Activated naive CD8-positive, alpha-beta T cell treated with anti-CD3 and anti-CD28 coated beads for 36 hours (primary cell): Measurements from ENCODE around the gene ZNF160. TPM values are rescaled to one million over a fixed set of nuclear protein-coding genes. Genes with fewer than 3 reads are reported as not detected.
A peak's percentile ranks its signal among the peaks of the same experiment; 100 is the strongest.
"Not testable (repeated sequence)": the region's sequence is repeated elsewhere in the genome, so short reads cannot be mapped to it uniquely, and the experiment has no call there.

Experiments
- DNase-seq: peaks from one replicate; pipeline ENCODE4 v3.0.0; 2021
- H3K27ac Mint-ChIP-seq: one replicate; pipeline ENCODE4 v1.8.0; 2022; ENCODE audit warnings: mild to moderate bottlenecking, moderate library complexity, mixed read lengths
- H3K27me3 Mint-ChIP-seq: one replicate; pipeline ENCODE4 v1.8.0; 2022; ENCODE audit warnings: mild to moderate bottlenecking, mixed read lengths
- H3K36me3 Mint-ChIP-seq: one replicate; pipeline ENCODE4 v1.8.0; 2021; ENCODE audit warnings: mild to moderate bottlenecking, mixed read lengths
- H3K4me1 Mint-ChIP-seq: one replicate; pipeline ENCODE4 v1.8.0; 2021; ENCODE audit warnings: mixed read lengths
- H3K4me3 Mint-ChIP-seq: one replicate; pipeline ENCODE4 v1.8.0; 2022; ENCODE audit warnings: mild to moderate bottlenecking, moderate library complexity, mixed read lengths
- H3K9me3 Mint-ChIP-seq: one replicate; pipeline ENCODE4 v1.8.0; 2022; ENCODE audit warnings: mixed read lengths
- total RNA-seq, 2 experiments: library from RNA; stranded (reverse); gene quantifications; one replicate each; pipeline ENCODE4 v1.2.3, GENCODE V29; 2021

Gene ZNF160
- total RNA-seq, 2 experiments from 2014 or later: 22.6 to 27.4 TPM

- DNase-seq: no peak
- Mint-ChIP-seq H3K27me3 (no peaks in the 10 kb centered on the region), H3K9me3 (peaks cover 55% of the 10 kb centered on the region)
Observed at GRCh38 chr19:53068834-53069233, 34.4 kb downstream of the ZNF160 start.

GRCh38 chr19:53068199-53068598, 35.0 kb downstream of the ZNF160 start:
- no peak for DNase-seq
- no peaks in the 10 kb centered on the region for H3K4me1 Mint-ChIP-seq
- H3K9me3 Mint-ChIP-seq: peaks cover 56% of the 10 kb centered on the region
- no peak overlapping the region for H3K4me3 Mint-ChIP-seq
- H3K36me3 Mint-ChIP-seq: peaks cover 75% of the 10 kb centered on the region
- no peak overlapping the region for H3K27ac Mint-ChIP-seq
- no peaks in the 10 kb centered on the region for H3K27me3 Mint-ChIP-seq

More at GRCh38 chr19:53068834-53069233, 34.4 kb downstream of the ZNF160 start:
- Mint-ChIP-seq H3K36me3 (peaks cover 81% of the 10 kb centered on the region), H3K27ac (no peak overlapping the region), H3K4me3 (no peak overlapping the region), H3K4me1 (no peaks in the 10 kb centered on the region)

DNA sequence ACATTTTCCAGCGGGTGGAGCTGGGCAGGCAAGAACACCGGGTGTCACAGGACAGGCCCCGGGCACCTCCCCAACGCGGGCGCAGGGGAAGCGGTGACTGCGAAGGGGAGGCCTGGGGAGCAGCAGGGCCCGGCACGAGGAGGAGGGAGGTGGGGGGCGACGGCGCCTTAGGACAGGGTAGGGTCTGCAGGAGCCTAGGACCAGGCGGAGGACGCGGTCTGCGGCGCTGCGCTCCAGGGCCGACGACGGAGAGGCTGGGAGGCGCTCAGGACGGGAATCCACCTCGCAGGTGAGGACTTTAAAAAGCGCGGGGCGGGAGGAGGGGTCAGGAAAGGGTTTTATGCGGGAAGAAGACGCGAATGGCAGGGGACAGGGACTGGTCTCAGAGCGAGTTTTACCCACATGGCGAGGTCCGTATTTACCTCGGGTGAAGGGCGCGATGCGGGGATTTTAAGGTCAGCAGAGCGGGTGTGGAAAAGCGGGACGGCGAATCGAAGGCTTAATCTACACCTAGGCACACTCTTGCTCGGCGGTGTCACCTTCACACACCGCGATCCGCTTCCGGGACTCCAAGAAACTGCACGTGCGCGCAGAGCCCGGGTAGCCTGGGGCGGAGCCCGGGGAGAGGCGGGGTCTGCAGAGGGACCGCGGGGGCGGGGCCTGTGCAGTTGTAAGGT, 45.2 kb downstream of the ZNF160 start:
- H3K27me3 Mint-ChIP-seq: peaks cover 29% of the 10 kb centered on the region
- peak; percentile 38 for DNase-seq
- H3K27ac Mint-ChIP-seq: no peak overlapping the region
- no peak overlapping the region for H3K4me3 Mint-ChIP-seq
- H3K9me3 Mint-ChIP-seq: peaks cover 48% of the 10 kb centered on the region
- H3K4me1 Mint-ChIP-seq: no peaks in the 10 kb centered on the region
- peaks cover 30% of the 10 kb centered on the region for H3K36me3 Mint-ChIP-seq

- Mint-ChIP-seq H3K4me1 (no peaks in the 10 kb centered on the region), H3K27ac (no peak overlapping the region), H3K27me3 (peaks cover 29% of the 10 kb centered on the region), H3K9me3 (peaks cover 42% of the 10 kb centered on the region), H3K4me3 (no peak overlapping the region), H3K36me3 (peaks cover 22% of the 10 kb centered on the region)
- DNase-seq: no peak
Observed at GRCh38 chr19:53055117-53055516, 48.1 kb downstream of the ZNF160 start.

DNA sequence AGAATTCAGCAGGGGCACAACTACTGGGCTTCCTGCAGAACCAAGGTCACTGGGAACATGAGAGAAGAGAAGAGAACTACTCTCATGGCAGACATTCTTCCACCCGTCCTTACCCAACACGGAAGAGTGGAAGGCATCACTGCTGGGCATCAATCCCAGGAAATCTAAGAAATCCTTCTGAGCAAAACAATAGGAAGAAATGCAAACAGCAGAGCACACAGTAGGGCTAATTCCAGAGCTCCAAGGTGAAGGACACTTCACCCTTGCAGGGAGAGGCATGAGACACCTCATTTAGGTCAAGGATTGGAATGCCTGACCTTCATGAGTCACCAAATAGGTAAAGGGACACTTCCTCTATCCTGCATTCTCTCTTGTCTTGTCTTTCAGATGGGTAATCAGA, 55.8 kb downstream of the ZNF160 start:
- Mint-ChIP-seq H3K36me3 (peaks cover 5% of the 10 kb centered on the region), H3K4me1 (no peaks in the 10 kb centered on the region), H3K4me3 (no peak overlapping the region), H3K9me3 (peaks cover 38% of the 10 kb centered on the region), H3K27me3 (peaks cover 3% of the 10 kb centered on the region), H3K27ac (no peak overlapping the region)
- no peak for DNase-seq

DNA sequence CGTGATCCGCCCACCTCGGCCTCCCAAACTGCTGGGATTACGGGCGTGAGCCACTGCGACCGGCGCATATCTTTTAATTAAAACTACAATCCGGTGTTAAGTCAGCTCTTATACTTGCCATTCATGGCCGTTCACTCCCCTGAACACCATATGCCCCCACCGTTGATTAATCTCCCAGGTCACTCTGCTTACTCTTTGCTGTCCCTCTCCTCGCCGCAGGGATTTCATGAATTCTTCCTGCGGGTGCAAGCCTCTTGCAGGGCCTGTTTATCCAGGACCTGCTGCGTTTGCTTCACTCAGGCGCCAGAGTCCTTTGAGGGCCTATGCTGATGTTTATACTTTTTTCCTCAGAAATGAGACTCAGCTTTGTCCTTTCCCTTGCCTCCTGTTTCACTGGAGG, 57.7 kb downstream of the ZNF160 start:
- H3K4me3 Mint-ChIP-seq: no peak overlapping the region

DNA sequence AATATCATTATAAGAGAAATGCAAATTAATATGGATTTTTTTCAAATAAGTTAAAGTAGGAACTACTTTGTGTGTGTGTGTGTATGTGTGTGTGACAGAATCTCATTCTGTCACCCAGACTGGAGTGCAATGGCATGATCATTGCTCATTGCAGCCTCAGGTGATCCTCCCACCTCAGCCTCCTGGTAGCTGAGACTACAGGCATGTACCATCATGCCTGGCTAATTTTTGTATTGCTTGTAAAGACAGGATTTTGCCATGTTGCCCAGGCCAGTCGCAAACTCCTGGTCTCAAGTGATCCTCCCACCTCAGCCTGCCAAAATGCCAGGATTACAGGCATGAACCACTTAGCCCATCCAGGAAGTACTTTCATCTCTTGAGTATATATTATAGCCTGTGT, 61.9 kb downstream of the ZNF160 start:
- Mint-ChIP-seq H3K27ac (no peak overlapping the region), H3K9me3 (peaks cover 33% of the 10 kb centered on the region), H3K4me1 (no peaks in the 10 kb centered on the region)

More for the DNA sequence above, 57.7 kb downstream of the ZNF160 start:
- H3K36me3 Mint-ChIP-seq: peaks cover 5% of the 10 kb centered on the region
- no peaks in the 10 kb centered on the region for H3K4me1 Mint-ChIP-seq
- peaks cover 33% of the 10 kb centered on the region for H3K9me3 Mint-ChIP-seq
- no peak overlapping the region for H3K27ac Mint-ChIP-seq
- H3K27me3 Mint-ChIP-seq: peaks cover 3% of the 10 kb centered on the region
- DNase-seq: no peak

DNA sequence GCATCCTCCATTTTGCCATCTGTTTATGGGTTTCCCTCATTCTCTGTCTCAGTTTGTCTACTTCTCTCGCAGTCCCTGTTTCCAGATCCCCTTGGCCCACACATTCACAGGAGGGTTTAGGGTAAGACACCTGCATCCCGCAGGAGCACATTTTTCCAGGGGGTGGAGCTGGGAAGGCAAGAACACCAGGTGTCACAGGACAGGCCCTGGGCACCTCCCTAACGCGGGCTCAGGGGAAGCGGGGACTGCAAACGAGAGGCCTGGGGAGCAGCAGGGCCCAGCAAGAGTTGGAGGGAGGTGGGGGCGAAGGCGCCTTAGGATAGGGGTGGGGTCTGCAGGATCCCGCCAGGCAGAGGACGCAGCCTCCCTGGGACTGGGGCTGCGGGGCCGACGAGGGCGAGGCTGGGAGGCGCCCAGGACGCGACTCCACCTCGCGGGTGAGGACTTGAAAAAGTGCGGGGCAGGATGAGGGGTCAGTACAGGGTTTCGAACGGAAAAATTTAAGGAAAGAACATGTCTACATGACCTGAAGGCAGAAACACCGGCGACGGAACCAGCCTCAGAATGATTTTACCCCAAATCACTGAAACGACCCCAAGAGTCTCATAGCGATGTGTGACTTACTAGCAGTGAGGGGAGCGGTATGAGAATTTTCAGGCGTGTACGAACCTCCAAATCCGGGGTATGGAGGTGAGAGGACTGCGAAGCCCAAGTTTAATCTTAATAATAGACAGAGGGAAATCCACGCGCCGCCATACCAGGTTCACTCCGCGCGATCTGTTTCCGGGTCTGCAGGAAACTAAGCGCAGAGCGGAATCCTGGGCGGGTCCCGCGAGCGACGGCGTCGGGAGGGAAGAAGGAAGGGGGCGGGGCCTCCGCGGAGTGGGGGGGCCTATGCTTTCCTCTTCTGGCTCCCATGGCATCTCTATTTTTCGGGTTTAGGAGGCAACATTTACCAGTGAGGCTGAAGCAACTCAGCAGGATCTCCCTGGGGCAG, 65.8 kb downstream of the ZNF160 start:
- H3K4me1 Mint-ChIP-seq: no peaks in the 10 kb centered on the region
- DNase-seq: peak; percentile 45
- peaks cover 41% of the 10 kb centered on the region for H3K9me3 Mint-ChIP-seq
- H3K36me3 Mint-ChIP-seq: peaks cover 23% of the 10 kb centered on the region
- peak overlapping the region; percentile 56 for H3K4me3 Mint-ChIP-seq
- H3K27ac Mint-ChIP-seq: no peak overlapping the region
- peaks cover 28% of the 10 kb centered on the region for H3K27me3 Mint-ChIP-seq

More for the DNA sequence above, 61.9 kb downstream of the ZNF160 start:
- Mint-ChIP-seq H3K4me3 (no peak overlapping the region), H3K36me3 (peaks cover 24% of the 10 kb centered on the region), H3K27me3 (peaks cover 23% of the 10 kb centered on the region)
- DNase-seq: no peak

GRCh38 chr19:53034948-53035675, 68.1 kb downstream of the ZNF160 start:
- Mint-ChIP-seq H3K27ac (no peak overlapping the region), H3K4me3 (no peak overlapping the region), H3K36me3 (peaks cover 23% of the 10 kb centered on the region), H3K27me3 (peaks cover 28% of the 10 kb centered on the region), H3K4me1 (no peaks in the 10 kb centered on the region), H3K9me3 (peaks cover 44% of the 10 kb centered on the region)
- no peak for DNase-seq

DNA sequence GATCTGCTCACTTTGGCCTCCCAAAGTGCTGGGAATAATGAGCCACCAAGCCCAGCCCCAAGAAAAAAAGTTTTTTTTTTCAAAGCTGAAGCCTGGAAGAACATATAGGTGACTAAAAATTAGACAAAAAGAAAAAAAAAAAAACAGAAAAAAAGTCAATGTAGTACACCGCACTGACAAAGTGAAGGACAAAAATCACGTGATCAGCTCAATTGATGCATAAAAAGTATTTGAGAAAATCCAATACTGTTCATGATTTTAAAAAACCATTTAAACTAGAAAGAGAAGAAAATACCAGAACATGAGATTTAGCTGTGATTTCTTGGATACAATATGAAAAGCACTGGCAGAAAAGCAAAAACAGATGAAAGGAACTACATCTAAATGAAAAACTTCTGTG, 69.2 kb downstream of the ZNF160 start:
- H3K9me3 Mint-ChIP-seq: peaks cover 50% of the 10 kb centered on the region

GRCh38 chr19:53028306-53028705, 74.9 kb downstream of the ZNF160 start:
- H3K27me3 Mint-ChIP-seq, H3K27ac Mint-ChIP-seq, H3K36me3 Mint-ChIP-seq, H3K4me1 Mint-ChIP-seq, H3K4me3 Mint-ChIP-seq, DNase-seq: not testable (repeated sequence)
- peaks cover 42% of the 10 kb centered on the region for H3K9me3 Mint-ChIP-seq

More for the DNA sequence above, 69.2 kb downstream of the ZNF160 start:
- H3K27me3 Mint-ChIP-seq: peaks cover 22% of the 10 kb centered on the region
- no peaks in the 10 kb centered on the region for H3K4me1 Mint-ChIP-seq
- DNase-seq: no peak
- H3K27ac Mint-ChIP-seq: no peak overlapping the region
- H3K36me3 Mint-ChIP-seq: peaks cover 25% of the 10 kb centered on the region
- H3K4me3 Mint-ChIP-seq: no peak overlapping the region

DNA sequence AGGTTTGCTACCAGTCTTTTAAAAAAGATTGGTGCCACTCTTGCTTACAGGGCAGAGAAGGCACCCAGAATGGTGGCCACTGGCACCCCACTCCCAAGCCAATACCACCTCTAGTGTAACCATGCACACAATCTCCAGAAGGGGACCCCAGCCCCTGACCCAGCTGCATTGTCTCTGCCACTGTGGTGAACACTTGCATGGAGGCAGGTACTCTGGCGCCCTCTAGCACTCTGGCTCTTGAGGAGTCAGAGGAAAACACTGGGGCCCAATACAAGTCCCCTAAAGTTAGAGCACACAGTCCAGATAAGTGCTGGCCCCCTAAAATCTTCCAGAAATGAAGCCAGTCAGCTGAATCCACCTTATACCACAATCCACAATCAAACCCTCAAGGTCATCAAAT, 83.5 kb downstream of the ZNF160 start:
- Mint-ChIP-seq H3K36me3 (peaks cover 5% of the 10 kb centered on the region), H3K4me3 (no peak overlapping the region), H3K27ac (no peak overlapping the region), H3K4me1 (no peaks in the 10 kb centered on the region), H3K27me3 (no peaks in the 10 kb centered on the region), H3K9me3 (peaks cover 39% of the 10 kb centered on the region)
- peak; percentile 1 for DNase-seq
